GM23338 (cell line): ENCODE measurements around the gene HOXA3. TPM values are rescaled to one million over a fixed set of nuclear protein-coding genes. Genes with fewer than 3 reads are reported as not detected.

ENCODE experiments used
- ATAC-seq: fragments of 200-7000 bp; cut with Tn5 transposase; 3 replicates; pipeline ENCODE4 v1.9.1; 2020
- DNase-seq: peaks from one replicate; pipeline ENCODE4 v3.0.0-alpha.2; 2015; ENCODE audit warnings: low spot score
- H2AFZ ChIP-seq: fragments of 200-600 bp; sonication (generic); 2 replicates; pipeline ENCODE4 v1.8.0; 2016; ENCODE audit warnings: antibody characterized with exemption, mild to moderate bottlenecking, moderate library complexity
- H3F3A ChIP-seq: fragments of 200-600 bp; sonication (generic); replicated peaks from 2 replicates; pipeline ENCODE4 v1.8.0; 2017; ENCODE audit warnings: antibody characterized with exemption, mixed run types, low read depth
- H3K27ac ChIP-seq: fragments of 200-600 bp; sonication (generic); 2 replicates; pipeline ENCODE4 v1.6.1; 2016; ENCODE audit warnings: low read depth
- H3K27me3 ChIP-seq: fragments of 200-600 bp; sonication (generic); 2 replicates; pipeline ENCODE4 v1.8.0; 2016; ENCODE audit warnings: mild to moderate bottlenecking, mixed run types, moderate library complexity; ENCODE audit not compliant: insufficient read depth
- H3K36me3 ChIP-seq: fragments of 200-600 bp; sonication (generic); 2 replicates; pipeline ENCODE4 v1.8.0; 2016; ENCODE audit warnings: mild to moderate bottlenecking; ENCODE audit not compliant: insufficient read depth
- H3K4me1 ChIP-seq: fragments of 200-600 bp; sonication (generic); 2 replicates; pipeline ENCODE4 v1.8.0; 2016; ENCODE audit warnings: mild to moderate bottlenecking, moderate library complexity; ENCODE audit not compliant: insufficient read depth
- H3K4me2 ChIP-seq: fragments of 200-600 bp; sonication (generic); 2 replicates; pipeline ENCODE4 v1.7.1; 2017; ENCODE audit warnings: mixed run types
- H3K4me3 ChIP-seq: fragments of 200-600 bp; sonication (generic); 2 replicates; pipeline ENCODE4 v1.6.1; 2016; ENCODE audit warnings: mixed run types
- H3K79me2 ChIP-seq: fragments of 200-600 bp; sonication (generic); replicated peaks from 2 replicates; pipeline ENCODE4 v1.8.0; 2017; ENCODE audit warnings: mild to moderate bottlenecking; ENCODE audit not compliant: insufficient read depth
- H3K9me2 ChIP-seq: fragments of 200-600 bp; sonication (generic); 2 replicates; pipeline ENCODE4 v1.8.0; 2017; ENCODE audit not compliant: insufficient read depth
- H4K20me1 ChIP-seq: fragments of 200-600 bp; sonication (generic); replicated peaks from 2 replicates; pipeline ENCODE4 v1.8.0; 2017; ENCODE audit warnings: mild to moderate bottlenecking; ENCODE audit not compliant: insufficient read depth
- H3K27ac Mint-ChIP-seq: 2 replicates; pipeline ENCODE4 v1.8.0; 2020; ENCODE audit warnings: inconsistent platforms, mild to moderate bottlenecking, moderate library complexity, mixed read lengths
- H3K27me3 Mint-ChIP-seq: 3 replicates; pipeline ENCODE4 v1.8.0; 2022; ENCODE audit warnings: low read depth, mild to moderate bottlenecking, moderate library complexity, mixed read lengths, inconsistent platforms; ENCODE audit not compliant: insufficient read depth, poor library complexity
- H3K36me3 Mint-ChIP-seq: 3 replicates; pipeline ENCODE4 v1.8.0; 2021; ENCODE audit warnings: low read depth, mild to moderate bottlenecking, inconsistent platforms, moderate library complexity, mixed read lengths
- H3K4me1 Mint-ChIP-seq: 3 replicates; pipeline ENCODE4 v1.8.0; 2020; ENCODE audit warnings: mild to moderate bottlenecking, inconsistent platforms, mixed read lengths
- H3K4me3 Mint-ChIP-seq: 3 replicates; pipeline ENCODE4 v1.8.0; 2021; ENCODE audit warnings: moderate library complexity, mild to moderate bottlenecking, inconsistent platforms, mixed read lengths
- H3K9me3 Mint-ChIP-seq: 3 replicates; pipeline ENCODE4 v1.8.0; 2020; ENCODE audit warnings: moderate library complexity, mild to moderate bottlenecking, inconsistent platforms, mixed read lengths
- CREB1 ChIP-seq: fragments of 250-450 bp; sonication (Bioruptor Pico); IDR thresholded peaks from 2 replicates; pipeline ENCODE4 v1.5.0; 2020; ENCODE audit warnings: low read depth, mild to moderate bottlenecking, moderate library complexity
- CTCF ChIP-seq, 2 experiments: fragments of 200-600 bp in 1 of 2; sonication (generic) in 1 of 2; conservative IDR thresholded peaks; 2 replicates each; pipeline versions ENCODE4 v1.5.1 to v1.6.1; 2016 to 2017; ENCODE audit warnings: antibody characterized with exemption in 2 of 2, low read depth in 2 of 2, mild to moderate bottlenecking in 2 of 2, moderate library complexity in 1 of 2
- EZH2 ChIP-seq: fragments of 200-600 bp; sonication (generic); IDR thresholded peaks from one replicate; pipeline ENCODE4 v1.8.0; 2017; ENCODE audit warnings: antibody characterized with exemption, mild to moderate bottlenecking, low read depth; ENCODE audit not compliant: unreplicated experiment
- EZH2phosphoT487 ChIP-seq: fragments of 200-600 bp; sonication (generic); IDR thresholded peaks from one replicate; pipeline ENCODE4 v1.8.1; 2018; ENCODE audit warnings: antibody characterized with exemption; ENCODE audit not compliant: unreplicated experiment
- ZNF331 ChIP-seq: fragments of 250-450 bp; sonication (Bioruptor Pico); IDR thresholded peaks from 2 replicates; pipeline ENCODE4 v1.5.0; 2020; ENCODE audit warnings: low read depth, mild to moderate bottlenecking, moderate library complexity
- ZNF462 ChIP-seq: fragments of 250-450 bp; sonication (Bioruptor Pico); IDR thresholded peaks from 2 replicates; pipeline ENCODE4 v1.5.0; 2020; ENCODE audit warnings: mild to moderate bottlenecking, moderate library complexity
- polyA plus RNA-seq: library from polyadenylated mRNA; unstranded; fragments of >200 nt; fragmentation: Nextera tagmentation; extraction: Ambion mirVana; gene quantifications from 2 replicates; pipeline ENCODE4 v1.2.1, GENCODE V29; 2016
- total RNA-seq: library from RNA; depleted of rRNA; stranded (reverse); fragments of >200 nt; shearing (Covaris generic); gene quantifications from 2 replicates; pipeline ENCODE4 v1.2.3, GENCODE V29; 2014

Gene HOXA3
- total and polyA plus RNA-seq, 2 experiments from 2014 or later: not detected

- Mint-ChIP-seq H3K36me3 (no peaks in the 10 kb centered on the region), H3K27me3 (peaks cover 100% of the 10 kb centered on the region), H3K9me3 (peaks cover 4% of the 10 kb centered on the region; the same call in 1 of the 3 replicates), H3K27ac (no peak overlapping the region), H3K4me1 (peaks cover 45% of the 10 kb centered on the region), H3K4me3 (peak overlapping the region; percentile 23; the same call in 1 of the 3 replicates)
- Histone ChIP-seq H3K4me2 (peak overlapping the region; percentile 76; the same call in 1 of the 2 replicates), H3K4me1 (peaks cover 51% of the 10 kb centered on the region), H3K27ac (no peak overlapping the region), H2AFZ (no peak overlapping the region; the same call in 1 of the 2 replicates), H3K9me2 (no peaks in the 10 kb centered on the region), H3F3A (peaks cover 59% of the 10 kb centered on the region), H3K4me3 (no peak overlapping the region), H3K79me2 (no peaks in the 10 kb centered on the region), H3K27me3 (peaks cover 100% of the 10 kb centered on the region), H4K20me1 (peaks cover 74% of the 10 kb centered on the region), H3K36me3 (no peaks in the 10 kb centered on the region)
- TF ChIP-seq ZNF462 (CRISPR knock-in tag) (no peak), CREB1 (CRISPR knock-in tag) (no peak), EZH2phosphoT487 (peak; percentile 82), EZH2 (peak; percentile 89), CTCF (conservative IDR thresholded peaks at IDR 0.05; ENCODE audit: low read depth in 2 of 2) (no peak), ZNF331 (CRISPR knock-in tag) (no peak)
- ATAC-seq: no peak
- DNase-seq: peak; percentile 35
Observed at GRCh38 chr7:27101957-27102580, 50.3 kb downstream of the HOXA3 start.
